HG03342 (cell line): ENCODE data around the gene SC5D.

ENCODE experiments used
- ATAC-seq: cut with Tn5 transposase; IDR thresholded peaks from one replicate; pipeline ENCODE4 v1.9.1; 2021; ENCODE audit warnings: mild to moderate bottlenecking, moderate library complexity; ENCODE audit not compliant: unreplicated experiment

The SC5D gene

DNA sequence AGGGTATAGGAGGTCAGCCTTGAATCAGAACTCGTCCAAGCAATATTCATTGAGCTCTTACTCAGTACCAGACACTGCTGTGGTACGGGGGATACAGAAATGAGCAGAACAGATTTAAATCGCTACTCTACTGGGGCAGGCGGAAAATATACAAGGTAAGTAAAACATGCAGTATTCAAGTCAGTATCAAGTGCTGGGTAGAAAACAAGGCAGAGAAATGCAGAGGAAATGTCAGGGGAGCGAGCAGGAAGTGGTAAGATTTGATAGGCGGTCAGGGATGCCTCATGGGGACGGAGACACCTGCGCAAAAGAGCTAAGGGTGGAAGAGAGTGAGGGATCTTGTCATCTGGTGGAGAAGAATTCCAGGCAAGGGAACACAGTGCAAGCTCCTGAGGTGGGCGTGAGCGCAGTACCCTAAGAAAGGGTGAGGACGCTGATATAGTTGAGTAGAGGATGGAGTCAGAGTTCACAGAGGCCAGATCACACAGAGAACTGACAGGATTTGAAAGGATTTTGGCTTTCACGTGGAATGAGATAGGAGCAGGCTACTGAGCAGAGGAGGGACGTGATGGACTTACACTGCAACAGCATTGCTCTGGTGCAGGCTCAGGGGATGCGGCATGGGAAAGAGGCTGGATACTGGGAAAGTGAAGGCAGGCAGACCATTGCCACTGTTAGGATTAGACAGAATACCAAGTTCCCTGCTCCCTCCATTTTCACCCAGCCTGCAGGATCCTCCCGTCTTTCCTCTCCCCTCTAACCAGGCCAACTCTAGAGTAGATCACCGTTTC is 35.8 kb downstream of the SC5D start:
- no peak for ATAC-seq

DNA sequence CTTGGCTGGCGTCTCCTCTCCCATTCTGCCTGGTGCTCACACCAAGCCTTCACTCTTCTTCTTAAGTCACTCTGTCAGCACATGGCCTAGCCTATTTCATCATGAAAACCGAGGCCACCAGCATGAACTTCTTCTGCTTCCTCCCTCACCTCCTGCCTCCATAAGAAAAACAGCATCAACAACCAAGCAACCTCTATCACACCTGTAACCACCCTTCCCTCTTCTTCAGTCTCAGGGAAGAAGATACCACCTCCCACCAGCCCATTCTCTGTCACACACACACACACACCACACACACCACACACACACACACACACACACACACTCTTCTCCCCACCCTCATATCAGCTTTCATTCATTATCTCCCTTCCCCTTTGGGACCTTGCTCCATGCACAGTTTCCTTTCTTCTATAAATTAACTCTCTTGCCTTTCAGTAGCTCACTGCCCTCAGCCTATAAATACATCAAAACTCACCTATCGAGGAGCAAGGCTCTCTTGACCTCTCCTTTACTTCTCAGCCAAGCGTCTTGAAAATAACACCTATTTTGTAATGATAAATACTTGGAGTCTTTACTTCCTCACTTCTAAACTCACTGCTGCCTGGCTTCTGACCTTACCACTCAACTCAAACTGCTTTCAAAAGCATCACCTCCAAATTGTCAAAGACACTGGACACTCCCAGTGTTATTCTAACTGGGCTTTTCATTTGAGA is 36.6 kb downstream of the SC5D start:
- ATAC-seq: no peak

DNA sequence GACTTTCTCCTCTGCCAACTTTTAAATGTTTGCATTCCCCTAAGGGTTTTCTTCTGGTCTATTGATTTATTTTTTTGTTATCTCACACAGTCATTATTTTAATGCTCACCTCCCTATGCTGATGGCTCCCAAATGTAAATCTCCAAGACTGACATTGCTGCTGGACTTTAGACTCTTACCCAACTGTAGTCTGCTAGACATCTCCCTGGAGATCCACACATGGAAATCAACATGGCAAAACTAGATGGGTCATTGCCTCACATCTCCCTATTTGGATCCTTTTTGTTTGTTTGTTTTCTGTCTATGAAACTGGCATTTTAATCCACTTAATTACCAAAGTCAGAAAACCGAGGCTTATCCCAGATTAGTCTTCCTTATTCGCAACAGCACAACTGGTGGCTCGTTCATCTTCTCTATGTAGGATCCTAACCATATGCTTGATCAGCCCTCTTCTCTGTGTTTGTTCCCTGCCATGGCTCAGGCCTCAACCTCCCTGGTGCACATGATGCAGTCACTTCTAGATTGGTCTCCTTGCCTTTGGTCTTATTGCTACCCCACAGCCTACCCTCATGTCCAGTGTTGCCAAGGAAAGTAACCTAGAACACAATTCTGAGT is 37.3 kb downstream of the SC5D start:
- ATAC-seq: no peak

DNA sequence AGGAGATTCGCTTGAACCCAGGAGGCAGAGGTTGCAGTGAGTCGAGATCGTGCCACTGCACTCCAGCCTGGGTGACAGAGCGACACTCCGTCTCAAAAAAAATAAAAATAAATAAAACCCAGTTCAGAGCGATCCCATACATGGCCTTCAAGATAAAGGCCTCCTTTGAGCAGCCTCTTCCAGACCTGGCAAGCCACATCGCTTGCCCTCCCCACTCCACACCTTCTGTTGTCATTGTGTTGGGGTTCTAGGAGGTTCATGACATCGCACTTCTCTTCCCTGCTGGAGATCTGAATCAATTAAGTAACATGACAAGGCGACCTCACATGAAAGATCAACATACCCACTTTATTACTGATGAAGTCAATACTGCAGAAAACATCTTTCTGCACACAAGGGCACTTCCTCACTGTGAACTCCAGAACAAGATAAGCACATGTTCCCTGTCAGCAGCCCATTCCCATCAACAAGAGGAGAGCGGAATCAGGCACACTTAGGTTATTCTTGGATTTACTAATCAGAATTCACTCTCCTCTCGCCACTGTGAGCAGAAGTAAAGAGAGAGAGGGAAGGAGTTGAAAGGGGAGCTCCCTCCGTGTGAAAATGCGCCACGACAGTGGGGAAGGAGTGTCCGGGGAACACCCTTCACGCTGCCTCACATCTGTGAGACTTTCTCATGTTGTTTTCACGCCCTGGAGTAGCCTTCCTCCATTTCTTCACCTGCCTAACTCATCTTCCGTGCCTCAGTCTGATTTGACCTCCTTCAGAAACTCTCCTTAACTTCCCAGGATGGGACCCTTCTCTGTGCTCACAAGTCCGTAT is 38.3 kb downstream of the SC5D start:
- ATAC-seq: no peak

DNA sequence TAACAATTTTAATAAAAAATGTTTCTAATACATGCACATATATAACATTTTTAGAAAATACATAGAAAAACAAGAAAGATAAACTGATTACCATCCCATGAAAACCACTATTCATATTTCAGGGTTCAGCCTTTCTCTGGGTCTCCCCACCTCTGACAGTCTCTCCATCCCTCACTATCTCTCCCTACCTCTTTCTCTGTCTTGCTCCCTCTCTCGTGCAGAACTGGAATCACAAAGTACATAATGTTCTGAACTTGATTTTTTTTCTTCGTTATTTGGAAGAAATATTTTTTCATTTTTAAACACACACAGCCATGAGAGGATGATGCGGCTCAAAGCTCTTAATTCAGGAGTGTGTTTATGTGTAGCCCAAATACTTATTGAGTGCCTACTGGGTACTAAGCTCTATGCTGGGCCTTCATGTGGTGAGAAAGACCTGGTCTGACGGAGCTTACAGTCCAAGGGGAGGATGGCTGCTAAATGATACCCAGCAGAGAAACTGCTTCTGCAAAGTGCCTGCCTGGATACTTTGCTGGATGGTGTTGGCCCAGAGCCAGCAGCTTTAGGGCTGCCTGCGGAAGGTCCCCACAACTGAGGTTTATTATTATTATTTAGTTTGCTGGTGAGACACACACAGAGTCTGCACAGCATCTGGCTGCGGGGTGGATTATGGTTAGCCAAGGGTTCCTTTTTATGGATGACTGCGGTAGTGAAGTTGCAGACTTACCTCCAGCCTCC is 42.6 kb downstream of the SC5D start:
- ATAC-seq: no peak

DNA sequence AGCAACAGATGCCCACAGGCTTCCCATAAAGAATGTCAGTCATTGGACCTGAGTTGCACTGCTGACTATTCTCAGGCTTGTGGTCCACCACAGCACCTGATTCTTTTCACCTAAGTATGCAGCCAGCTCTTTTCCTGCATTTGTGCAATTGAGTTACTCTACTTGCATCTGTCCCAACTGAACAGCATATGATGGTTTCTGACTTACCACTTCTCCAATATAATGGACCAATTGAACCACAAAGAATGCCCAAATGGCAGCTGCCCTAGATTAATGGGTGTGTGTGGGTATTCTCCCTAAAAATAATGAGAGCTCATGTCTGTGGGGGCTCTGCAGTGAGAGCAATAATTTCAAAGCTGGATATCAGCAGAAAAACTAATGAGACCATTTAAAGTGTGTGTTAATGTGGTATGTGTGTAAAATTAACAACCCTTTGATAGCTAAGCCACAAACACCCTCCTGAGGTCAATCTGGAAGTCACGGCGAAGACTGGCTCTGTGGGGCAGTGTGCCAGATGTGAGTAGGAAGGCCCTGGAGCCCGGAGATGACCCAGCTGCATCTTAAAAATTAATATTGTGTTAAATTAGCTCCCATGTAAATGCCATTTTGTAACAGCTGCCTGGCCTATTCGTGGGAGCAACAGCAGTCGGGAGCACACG is 43.8 kb downstream of the SC5D start:
- no peak for ATAC-seq

DNA sequence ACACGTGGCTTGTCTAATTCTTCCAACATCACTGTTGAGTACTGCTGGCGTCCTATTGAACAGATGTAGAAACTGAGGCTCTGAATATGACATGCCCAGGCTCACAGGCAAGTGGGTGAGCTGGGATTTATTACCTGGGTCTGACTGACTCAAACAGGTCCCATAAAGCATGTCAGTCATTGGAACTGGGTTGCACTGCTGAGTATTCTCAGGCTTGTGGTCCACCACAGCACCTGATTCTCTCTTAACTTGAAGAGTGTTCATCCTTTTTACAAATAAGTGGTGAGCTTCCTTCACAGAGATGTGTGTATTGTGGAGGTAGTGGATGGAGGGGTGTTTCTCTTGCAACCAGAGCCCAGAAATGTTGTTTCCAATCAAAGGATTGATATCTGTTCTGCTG is 44.5 kb downstream of the SC5D start:
- ATAC-seq: peak; percentile 42

DNA sequence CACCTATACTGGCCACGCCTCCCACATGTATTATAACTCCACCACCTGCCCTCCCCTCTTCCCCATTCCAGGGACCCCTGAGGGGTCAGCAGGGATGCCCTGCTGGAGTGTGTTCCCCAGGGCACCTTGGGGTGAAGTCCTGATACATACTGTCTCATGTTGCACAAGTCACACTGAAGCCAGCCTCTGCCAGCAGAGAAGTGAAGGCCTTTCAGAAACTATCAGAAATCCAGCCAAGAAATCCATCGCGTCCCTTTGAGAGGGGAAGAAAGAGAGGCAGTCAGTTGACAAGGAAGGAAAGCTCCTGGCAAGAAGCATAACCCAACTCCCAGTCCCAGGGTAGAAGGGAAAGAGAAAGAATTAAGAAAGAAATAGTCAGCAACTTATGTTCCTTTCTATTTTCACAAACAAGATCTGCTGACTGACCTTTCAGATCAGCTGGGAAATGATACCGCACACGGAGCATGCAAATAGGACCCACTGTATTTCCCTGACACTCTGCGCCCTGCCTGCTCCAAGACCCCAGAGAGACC is 45.2 kb downstream of the SC5D start:
- ATAC-seq: peak; percentile 14

DNA sequence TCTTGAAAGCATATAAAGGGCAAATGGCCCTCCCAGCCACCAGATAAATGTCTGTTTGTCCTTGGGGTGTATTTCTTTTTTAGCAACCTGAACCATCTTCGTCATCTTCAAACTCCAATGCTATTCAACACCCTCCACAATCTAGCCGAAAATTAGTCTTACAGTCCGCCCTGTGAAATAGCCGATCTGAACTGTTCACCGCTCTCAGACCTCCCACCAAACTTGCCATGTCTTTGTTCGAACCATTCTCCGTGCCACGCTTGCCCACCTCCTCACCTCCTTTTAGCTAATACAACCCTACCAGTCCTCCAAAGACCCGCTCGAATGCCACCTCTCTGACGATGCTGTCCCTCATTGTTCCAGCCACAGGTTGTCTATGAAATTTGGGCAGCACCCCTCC is 46.0 kb downstream of the SC5D start:
- no peak for ATAC-seq

DNA sequence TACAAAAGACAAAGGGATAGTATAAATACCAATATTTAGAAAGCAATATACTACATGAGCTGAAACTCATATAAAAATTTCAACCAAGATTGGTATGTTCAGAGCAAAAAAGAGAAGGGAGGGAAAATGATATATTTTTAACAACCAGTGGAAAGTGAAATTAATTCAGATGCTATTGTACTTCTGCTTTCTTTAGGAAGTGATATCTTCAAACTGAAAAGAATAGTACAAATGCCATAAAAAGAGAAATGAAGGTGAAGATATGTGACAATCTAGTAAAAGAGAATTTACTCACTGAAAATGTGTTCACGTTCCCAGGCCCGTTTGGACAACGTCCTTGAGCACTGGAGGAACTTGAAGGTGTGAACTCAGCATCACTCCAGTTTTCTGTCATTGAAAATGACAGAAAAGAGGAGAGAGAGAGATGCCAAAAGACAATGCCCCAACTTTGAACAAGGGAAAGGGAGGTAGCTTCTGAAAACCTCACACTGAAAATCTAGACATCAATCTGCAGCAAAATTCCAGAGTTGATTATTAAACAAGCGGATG is 47.5 kb downstream of the SC5D start:
- ATAC-seq: no peak

DNA sequence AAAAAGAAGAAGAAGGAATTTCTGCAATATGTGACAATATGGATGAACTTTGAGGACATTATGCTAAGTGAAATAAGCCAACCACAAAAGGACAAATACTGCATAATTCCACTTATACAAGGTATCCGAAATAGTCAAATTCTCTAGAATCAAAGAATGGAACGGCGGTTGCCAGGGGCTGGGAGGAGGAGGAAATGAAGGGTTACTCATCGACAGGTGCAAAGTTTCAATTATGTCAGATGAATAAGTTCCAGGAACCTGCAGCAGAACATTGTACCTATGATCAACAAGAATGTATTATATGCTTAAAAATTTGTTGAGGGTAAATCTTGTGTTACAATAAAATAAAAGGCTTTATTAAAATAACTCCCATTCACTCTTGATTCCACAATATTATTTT is 49.0 kb downstream of the SC5D start:
- no peak for ATAC-seq

DNA sequence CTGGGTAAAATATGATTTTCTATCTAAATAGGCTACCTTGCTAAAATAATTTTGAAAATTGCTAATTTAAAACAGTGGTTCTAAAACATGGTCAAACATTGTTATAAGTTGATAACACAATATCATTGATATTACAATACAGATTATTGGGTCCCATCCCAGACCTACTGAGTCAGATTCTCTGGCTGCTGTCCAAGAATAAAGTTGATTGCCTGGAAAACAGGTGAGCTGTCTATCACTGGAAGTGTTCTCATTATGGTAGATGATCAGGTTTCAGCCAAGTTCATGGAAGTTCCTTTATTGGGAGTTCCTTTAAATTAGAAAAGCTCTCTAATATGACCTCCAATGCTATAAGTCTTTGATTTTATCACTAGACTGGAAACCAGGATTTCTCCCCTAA is 52.3 kb downstream of the SC5D start:
- no peak for ATAC-seq

DNA sequence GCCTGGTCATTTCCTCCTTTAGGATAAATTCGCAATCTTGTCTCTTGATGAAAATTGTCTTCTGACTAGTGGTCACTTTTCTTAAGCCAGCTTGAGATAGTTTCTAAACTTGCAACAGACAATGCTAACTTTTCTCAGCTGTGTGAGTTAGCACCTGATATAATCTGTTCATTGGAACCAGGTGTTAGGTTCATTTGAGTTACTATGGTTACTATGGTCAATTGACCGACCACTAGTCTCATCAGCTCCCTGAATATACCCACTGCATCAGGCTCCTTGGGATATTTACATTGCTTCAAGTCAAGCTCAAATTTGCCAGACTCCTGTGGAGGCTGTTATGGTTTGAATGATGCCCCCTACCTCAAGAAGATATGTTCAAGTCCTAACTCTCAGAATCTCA is 54.5 kb downstream of the SC5D start:
- ATAC-seq: no peak

DNA sequence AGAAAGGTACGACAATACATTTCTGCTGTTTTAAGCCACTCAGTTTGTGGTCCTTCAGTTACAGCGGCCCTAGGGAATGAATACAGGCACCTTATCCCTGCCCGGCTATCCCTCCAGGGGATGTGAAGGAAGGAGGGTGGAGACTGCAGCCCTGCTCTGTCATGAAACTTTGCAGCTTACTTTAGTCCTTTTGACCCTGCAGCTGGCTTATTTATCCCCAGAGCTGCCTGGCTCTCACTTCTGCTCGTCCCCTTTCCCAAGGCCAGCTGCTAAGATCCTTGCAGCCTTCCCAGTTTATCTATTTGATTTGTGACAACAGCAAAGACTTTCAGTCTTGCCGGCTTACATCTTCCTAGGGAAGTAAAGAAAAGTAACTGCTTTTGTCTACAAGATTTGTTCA is 55.2 kb downstream of the SC5D start:
- no peak for ATAC-seq

DNA sequence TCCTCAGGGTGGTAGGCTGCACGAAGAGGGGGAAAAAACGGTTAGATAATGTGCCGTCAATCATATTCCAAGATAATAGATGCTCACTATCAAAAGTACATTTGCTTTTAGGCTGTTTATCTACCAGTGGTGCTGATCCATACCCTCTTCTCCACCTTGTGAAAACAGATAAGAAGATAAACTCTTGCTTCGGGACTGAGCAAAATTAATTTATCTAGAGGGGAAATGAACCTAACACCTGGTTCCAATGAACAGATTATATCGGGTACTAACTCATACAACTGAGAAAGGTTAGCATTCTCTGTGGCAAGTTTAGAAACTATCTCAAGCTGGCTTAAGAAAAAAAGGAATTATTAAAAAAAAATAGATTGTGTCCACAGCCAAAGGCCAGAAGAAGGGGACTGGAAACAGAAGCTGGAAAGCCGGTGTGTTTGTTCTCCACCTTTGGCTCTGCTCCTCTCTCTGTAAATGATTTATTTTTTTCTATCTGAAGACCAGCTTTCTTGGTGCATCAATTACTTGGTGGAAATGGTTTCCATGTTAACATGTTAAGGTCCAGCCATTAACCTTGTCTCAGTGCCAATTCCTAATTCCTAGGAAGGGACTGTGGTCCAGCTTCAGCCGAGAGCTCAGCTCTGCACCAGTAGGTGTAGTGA is 55.8 kb downstream of the SC5D start:
- no peak for ATAC-seq

DNA sequence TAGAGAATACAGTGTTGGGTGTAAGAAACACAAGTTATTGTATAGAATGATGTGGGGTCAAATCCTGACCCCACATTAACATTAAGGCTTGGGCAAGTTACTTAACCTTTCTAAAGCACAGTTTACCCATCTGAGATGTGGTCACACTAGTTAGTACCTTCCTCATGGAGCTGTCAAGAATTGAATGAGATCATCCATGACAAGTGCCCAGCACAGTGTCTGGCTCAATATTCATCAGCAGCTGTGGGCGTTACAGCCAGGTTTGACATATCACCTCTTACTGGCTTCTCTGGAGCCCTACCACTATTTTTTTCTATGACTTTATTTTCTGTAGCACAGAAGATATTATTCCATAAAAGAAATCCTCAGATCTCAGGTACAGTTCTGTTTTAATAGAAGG is 57.2 kb downstream of the SC5D start:
- no peak for ATAC-seq

DNA sequence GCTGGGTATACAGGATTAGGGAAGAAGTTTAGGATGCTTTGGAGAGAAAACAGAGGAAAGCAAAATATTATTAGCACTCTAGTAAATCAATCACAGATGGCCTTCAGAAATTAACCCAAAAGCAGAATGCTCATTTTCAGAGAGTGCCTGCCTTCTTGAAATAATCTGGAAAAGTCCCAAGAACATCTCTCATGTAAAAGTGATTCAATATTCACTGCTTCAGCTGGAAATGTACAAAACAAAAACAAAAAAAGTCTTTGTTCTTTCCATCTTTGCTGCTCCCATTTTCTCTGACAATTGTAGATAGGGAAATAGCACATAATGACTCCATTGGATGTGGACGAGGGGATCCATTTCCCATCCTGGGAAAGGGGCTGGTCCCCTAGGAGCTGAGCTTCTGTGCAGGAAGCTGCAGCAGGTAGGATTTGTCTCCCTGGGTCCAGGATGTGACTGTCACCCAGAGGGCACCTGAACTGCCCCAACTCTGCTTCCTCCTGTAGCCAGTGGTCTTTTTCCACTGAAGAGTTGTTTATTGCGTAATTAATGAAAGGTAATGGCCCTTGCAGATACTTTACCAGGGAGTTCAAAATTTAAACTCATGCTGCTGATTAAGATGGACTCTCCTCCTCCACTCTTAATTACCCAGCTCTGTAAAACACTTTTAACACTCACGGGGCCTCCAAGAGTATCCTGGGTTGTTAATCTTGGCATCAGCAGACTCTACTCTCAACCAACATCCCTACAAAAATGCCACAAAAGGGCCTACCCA is 57.9 kb downstream of the SC5D start:
- no peak for ATAC-seq

DNA sequence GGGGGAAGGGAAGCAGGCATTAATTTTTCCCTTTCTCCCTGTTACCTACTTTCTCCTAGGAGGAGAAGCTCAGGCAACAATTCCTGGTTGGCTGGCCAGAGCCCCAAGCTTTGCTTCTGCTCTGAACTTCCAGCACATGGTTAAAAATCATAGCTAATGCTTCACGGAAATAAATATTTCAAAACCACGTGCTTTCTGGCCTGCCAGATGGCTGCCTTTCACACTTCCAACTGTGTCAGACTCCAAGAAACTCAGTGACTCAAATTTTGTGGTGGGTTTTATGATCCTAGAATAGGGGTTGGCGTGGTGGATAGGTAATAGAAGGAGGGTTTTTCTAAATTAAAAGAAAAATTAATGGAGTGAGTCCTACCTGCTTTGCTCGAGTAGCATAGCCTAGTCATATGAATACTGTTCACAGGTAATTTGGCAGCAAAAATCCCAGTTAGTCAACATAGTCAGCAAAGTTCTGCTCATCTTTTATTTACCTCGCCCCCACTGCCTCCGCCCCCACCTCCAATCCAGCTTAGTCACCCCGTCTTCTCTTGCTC is 58.6 kb downstream of the SC5D start:
- no peak for ATAC-seq
